KG1 (cell line): Measurements from ENCODE around the gene AP3D1.
"Not testable (repeated sequence)": the region's sequence is repeated elsewhere in the genome, so short reads cannot be mapped to it uniquely, and the experiment has no call there.

Experiments used
- DNase-seq: peaks from one replicate; lab custom pipeline; 2025; lab: John Stamatoyannopoulos, UW

AP3D1 gene

GRCh38 chr19:2149980-2150793 lies 1.2 kb downstream of the AP3D1 start:
- no peak for DNase-seq

GRCh38 chr19:2148482-2149135 lies 2.8 kb downstream of the AP3D1 start:
- DNase-seq, result no peak

- DNase-seq, result no peak
Measured at GRCh38 chr19:2145831-2146241, 5.5 kb downstream of the AP3D1 start.

- no peak for DNase-seq
Measured at GRCh38 chr19:2144190-2144589, 7.2 kb downstream of the AP3D1 start.

GRCh38 chr19:2142173-2142829 lies 9.1 kb downstream of the AP3D1 start:
- no peak for DNase-seq

GRCh38 chr19:2140138-2140569 lies 11.2 kb downstream of the AP3D1 start:
- DNase-seq, result no peak

- no peak for DNase-seq
Measured at GRCh38 chr19:2139385-2140137, 11.8 kb downstream of the AP3D1 start.

- DNase-seq, result no peak
Measured at GRCh38 chr19:2138061-2138728, 13.2 kb downstream of the AP3D1 start.

- DNase-seq, result no peak
Measured at GRCh38 chr19:2136796-2137195, 14.6 kb downstream of the AP3D1 start.

- DNase-seq, result no peak
Measured at GRCh38 chr19:2135474-2136402, 15.6 kb downstream of the AP3D1 start.

GRCh38 chr19:2132731-2133490 lies 18.5 kb downstream of the AP3D1 start:
- DNase-seq, result no peak

- no peak for DNase-seq
Measured at GRCh38 chr19:2132191-2132590, 19.2 kb downstream of the AP3D1 start.

- DNase-seq, result not testable (repeated sequence)
Measured at GRCh38 chr19:2131012-2131975, 20.1 kb downstream of the AP3D1 start.

GRCh38 chr19:2129892-2130770 lies 21.2 kb downstream of the AP3D1 start:
- DNase-seq, result no peak

GRCh38 chr19:2129486-2129885 lies 21.9 kb downstream of the AP3D1 start:
- DNase-seq, result no peak

GRCh38 chr19:2129022-2129421 lies 22.3 kb downstream of the AP3D1 start:
- no peak for DNase-seq

- DNase-seq, result not testable (repeated sequence)
Measured at GRCh38 chr19:2128252-2128651, 23.1 kb downstream of the AP3D1 start.

- no peak for DNase-seq
Measured at GRCh38 chr19:2127758-2128157, 23.6 kb downstream of the AP3D1 start.
